Measurements from ENCODE around the gene ISG15.
A peak's percentile ranks its signal among the peaks of the same experiment; 100 is the strongest.
"Not testable (repeated sequence)": the region's sequence is repeated elsewhere in the genome, so short reads cannot be mapped to it uniquely, and the experiment has no call there.

ISG15 gene

DNA sequence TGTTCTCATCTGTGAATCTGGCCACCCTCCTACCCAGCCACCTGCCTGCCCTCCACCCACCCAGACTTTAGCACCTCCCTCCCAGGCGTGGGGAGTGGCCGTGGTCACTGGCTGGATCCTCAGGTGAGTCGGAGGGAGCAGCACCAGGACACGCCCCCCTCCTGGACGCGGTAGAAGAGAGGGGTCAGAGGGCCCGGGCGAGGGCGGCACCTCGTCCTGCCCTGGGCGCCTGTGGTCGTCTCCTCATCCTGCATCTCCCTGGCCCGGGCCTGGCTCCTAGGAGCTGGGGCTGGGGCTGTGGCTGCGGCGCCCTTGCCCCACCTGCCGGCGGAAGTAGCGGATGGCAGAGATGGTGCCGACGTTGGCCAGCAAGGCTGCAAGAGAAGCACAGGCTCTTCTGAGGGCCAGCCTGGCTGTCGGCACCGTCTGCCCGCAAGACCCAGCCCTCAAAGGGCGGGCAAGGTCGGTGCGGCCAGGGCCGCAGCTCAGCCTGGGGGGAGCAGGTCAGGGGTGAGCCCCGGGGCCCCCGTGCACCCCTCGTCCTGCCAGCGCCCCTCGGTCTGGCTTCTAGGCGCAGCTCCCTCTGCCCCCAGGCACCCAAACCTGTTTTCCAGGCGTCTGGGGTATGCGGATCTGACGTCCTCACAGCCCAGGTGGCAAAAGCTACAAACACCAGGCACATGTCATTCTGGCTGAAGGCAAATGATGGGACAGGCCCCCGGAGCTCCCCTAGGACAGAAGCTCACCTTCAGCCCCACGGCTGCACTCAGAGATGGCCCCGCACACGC lies 37.2 kb upstream of the ISG15 start:
- peak; percentile 70 to 78 for DNase-seq

DNA sequence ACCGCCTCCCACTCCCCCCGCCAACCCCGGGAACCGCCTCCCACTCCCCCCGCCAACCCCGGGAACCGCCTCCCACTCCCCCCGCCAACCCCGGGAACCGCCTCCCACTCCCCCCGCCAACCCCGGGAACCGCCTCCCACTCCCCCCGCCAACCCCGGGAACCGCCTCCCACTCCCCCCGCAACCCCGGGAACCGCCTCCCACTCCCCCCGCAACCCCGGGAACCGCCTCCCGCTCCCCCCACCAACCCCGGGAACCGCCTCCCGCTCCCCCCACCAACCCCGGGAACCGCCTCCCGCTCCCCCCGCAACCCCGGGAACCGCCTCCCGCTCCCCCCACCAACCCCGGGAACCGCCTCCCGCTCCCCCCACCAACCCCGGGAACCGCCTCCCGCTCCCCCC lies 36.5 kb upstream of the ISG15 start:
- DNase-seq, result not testable (repeated sequence)

DNA sequence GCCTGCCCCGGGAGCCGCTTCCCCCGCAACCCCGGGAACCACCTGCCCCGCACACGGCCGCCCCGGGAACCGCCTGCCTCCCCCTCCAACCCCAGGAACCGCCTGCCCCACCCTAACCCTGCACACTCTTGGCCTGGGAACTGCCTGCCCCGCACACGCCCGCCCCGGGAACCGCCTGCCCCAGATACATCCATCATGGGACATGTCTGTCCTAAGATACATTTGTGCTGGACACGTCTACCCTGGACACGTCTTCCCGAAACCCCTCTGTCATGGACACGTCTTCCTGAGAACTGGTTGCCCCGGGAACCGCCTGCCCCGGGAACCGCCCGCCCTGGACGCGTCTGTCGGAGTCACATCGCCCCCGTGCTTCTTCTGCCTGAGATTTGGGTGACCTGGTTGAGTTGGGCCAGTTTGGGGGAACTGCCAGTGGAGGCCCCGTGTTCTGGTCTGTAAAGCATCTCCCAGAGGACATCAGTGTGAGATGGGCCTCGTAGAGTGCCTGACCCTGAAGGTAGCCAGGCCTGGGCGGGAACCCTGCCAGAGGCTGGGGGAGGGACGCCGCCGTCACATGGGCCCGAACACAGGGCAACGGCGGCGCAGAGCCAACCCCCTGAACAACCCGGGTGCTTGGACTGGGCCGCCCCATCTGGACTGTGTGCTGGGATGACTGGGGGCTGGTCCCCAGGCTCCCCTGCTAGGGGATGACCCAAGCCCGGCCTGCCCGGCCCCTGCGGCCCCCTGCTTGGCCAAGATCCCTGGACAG lies 35.0 kb upstream of the ISG15 start:
- DNase-seq, result no peak

DNA sequence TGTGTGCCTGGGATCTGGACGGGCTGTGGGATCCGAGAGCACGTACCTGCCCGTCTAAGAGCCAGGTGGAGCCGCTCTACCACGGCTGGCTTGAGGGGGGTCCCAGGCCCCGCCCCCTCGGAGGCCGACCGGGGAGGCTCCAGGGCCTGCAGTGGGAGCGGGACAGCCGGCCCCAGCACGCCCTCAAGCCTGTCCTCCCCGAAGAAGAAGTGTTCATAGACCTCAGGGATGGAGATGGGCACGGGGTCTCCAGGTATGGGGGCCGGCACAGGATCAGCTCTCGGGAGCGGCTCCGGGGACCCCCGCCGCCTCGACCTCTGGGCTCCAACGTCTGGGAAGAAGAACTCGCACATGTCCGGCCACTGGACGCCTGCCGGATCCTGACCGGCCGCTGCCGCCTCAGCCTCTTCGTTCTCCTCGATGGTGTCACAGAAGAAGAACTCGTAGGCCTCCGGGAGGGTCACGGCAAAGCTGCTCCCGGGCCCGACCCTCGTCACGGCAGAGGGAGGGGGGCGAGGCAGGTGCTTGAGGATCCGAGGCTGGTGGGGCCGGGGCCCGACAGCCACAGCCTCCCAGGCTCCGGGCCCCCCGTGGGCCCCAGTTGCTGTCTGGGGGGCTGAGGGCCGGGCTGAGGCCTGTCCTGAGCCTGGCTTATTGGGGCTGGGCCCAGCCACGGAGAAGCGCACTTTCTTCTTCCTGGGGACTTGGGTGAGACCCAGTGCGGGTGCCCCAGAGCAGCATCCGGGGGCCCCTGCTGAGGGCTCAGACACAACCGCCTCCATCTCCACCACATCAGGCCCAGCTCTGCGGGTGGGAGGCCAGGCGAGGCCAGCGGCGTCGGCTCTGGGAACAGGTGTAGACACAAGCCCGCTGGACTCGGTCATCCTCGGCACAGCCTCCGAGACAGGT lies 34.2 kb upstream of the ISG15 start:
- DNase-seq, result no peak

DNA sequence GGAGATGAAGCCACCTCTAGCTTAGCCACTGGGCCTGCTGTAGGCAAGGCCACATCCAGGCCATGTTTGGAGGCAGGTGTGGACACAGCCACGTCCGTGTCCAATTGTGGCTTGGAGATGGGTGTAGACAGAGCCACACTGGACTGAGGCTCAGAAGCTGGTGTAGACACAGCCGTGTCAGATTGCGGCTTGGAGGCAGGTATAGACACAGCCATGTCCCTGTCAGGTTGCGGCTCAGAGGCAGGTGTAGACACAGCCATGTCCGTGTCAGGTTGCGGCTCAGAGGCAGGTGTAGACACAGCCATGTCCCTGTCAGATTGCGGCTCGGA lies 33.6 kb upstream of the ISG15 start:
- DNase-seq, result no peak

DNA sequence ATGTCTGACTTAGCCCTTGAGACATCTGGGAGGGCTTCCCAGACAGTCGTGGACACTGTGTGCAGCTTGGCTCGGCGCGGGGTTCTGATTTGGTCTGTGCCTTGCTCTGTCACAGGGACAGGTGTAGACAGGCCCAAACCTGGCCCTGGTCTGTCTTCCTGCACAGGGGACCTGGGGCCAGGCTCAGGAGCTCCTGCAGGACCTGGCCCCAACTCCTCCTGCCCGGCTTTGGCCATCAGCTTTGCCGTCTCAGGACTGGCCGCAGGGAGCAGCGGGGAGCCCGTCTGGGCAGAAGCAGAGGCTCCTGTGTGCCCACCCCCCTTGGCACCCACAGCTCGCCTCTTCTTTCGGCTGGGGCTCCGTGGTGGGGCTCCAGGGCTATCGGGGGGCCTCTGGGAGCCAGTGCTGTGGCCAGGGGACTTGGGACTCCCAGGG lies 33.1 kb upstream of the ISG15 start:
- no peak for DNase-seq

DNA sequence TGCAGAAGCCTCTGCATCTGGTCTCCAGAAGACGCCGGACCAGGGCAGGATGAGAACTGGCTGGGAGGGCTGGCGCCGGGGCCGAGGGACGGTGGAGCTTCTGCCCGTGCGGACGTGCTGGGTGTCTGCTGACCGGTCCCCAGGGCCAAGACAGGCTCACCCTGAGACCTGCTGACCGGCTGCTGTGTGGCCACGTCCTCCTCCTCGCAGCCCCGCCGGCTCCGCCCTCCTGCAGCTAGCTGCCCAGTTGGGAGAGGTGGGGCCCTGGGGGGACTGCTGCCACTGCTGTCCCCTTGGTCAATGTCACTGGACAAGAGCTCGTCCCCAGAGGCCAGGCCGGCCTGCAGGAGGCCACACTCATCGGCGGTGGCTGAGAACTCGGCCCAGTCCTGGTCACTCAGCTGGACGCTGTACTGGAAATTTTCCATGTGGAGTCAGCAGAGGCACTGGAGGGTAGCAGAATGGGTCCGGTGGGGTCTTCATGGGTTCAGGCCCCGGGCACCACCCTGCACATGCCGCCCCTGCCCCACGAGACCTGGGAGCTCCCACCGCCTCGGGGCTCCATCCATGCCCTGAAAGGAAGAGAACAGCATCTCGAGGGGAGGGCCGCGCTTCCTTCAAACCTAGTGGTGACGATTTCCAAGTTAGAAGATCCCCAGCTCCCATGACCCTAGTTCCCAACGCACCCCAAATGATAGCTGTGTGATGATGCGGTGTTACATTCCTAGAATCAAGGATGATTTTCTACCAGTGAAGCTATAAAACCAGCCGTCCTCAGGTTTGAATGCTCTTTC lies 32.5 kb upstream of the ISG15 start:
- no peak for DNase-seq

DNA sequence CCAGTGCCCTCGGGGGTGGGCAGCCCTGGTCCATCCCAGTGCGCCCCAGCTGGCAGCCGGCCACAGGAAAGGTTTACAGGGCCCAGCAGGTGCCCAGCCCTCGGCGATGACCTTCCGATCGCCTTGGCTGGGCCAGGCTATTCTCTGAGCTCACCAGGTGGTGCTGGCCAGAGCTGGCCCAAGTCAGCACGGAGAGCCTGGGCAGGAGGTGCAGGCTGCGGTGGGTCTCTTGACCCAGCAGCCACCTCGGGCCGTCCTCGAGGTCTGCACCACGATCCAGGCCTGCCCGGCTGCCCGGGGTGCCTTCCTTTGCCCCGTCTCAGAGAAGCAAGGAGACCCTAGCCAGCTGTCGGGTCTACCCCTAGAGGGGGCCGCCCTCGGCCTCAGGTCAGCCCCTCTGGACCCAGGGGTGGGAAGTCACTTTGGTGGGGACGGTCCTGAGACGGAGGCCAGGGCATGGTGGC lies 31.8 kb upstream of the ISG15 start:
- DNase-seq, result no peak

DNA sequence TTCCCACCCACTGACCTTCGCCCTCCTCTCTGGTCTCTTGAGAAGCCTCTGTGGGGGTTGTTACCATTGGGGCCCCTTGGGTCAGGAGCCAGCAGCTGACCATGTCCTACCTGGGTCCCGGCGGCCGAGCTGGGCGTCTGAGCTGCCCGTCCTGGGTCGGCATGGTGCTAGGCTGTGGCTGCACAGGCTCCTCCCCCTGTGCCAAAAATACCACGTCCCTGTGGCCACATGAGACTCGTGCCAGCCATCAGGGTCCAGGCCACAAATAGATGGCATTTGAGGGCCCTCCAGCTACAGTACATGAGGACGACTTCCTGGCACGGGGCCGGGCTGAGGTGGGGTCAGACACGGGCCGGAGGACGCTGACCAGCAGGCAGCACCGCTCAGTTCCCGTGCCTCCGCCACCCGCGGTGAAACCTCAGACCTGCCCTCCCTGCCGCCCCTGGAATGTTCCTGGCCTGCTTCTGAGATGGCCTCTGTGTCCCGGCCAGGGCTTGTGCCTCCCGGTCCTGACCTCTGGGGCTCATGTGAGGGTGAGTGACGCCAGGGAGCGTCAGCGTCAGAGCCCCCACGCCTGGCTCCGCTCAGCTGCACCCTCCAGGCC lies 31.2 kb upstream of the ISG15 start, which contains the start of gene PERM1:
PERM1 (minus strand) TSS at position 139 of the 604 bp plus-strand sequence. CDS start 1,064 bp downstream, outside the sequence.
- no peak for DNase-seq

DNA sequence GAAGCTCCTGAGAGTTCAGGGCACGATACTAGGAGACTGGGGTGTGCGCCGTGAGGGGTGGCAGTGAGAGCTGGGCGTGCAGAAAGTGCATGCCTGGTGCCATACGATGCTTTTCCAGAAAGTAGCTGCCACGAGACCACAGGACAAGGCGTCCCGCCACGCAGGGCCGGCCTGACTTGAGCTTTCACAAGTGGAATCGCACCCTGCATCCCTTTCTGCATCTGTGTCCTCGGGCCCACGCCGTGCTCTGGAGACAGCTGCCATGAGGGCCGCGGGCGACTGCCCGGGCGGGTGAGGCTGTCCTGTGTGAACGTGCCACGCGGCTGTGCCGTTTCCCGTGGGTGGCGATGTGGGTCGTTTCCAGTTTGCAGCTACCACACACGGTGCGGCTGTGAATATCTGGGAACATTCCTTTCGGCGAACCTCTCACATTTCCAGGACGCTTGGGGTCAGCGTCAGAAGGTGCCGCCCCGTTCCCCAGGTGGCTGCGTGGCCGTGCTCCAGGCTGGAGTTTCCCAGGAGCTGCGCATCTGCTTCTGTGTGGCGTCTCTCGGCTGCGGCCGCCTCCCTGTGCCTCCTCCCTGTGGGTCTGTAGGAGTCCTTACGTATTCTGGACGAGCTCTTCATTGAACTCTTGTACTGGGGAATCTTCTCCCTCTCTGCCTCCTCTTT lies 30.4 kb upstream of the ISG15 start:
- DNase-seq, result no peak

DNA sequence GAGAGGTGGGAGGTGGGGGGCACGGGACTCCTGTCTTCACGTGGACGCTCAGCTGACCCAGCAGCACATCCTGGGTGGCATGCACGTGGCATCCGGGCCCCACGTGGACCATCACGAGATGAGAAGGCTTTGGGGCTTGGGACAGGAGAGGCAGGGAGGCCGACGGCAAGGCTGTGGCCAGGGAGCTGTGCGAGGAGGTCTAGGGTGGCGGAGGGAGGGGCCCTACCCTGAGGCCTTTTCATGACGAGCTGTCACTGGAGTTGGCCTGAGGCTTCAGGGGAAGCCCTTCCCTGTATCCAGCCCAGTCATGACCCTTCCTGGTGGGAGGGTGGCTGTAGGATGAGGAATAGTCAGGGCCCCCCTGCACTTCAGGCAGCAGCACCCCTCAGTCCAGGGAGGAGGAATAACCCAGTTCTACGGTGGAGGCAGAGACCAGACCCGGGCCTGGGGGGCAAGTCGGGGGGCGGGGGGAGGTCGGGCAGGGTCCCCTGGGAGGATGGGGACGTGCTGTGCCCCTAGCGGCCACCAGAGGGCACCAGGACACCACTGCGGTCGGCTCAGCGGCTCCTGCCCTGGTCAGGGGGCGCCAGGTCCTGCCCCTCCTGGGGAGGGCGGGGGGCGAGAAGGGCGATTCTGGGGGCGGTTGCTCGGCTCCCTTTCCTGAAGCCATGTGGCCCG lies 29.4 kb upstream of the ISG15 start:
- DNase-seq, result peak; percentile 48 to 64

DNA sequence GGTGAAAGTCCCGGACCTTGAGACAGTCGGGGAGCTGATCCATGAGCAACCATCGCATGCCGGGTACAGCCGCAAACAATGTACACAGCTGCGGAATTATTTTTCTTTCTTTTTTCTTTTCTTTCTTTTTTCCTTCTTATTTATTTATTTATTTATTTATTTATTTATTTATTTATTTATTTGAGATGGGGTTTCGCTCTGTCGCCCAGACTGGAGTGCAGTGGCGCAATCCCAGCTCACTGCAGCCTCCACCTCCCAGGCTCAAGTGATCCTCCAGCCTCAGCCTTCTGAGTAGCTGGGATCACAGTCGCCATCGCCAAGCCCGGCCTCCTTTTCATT lies 28.9 kb upstream of the ISG15 start:
- DNase-seq, result no peak

DNA sequence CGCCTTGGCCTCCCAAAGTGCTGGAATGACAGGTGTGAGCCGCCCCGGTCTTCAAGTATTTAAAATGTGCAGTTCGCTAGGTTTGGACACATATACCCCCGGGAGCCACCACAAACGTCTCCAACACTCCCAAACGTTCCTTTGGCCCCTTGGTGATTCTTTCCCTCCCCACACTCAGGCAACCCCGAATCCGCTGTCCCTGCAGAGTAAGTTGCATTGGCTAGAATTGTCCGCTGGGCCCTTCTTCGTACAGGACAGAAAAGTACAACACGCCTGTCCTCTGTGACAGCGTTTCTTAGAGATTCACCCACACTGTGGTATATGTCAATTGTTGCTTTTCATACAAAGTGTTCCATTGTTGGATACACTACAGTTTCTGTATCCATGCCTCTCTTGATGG lies 28.2 kb upstream of the ISG15 start:
- DNase-seq, result no peak

DNA sequence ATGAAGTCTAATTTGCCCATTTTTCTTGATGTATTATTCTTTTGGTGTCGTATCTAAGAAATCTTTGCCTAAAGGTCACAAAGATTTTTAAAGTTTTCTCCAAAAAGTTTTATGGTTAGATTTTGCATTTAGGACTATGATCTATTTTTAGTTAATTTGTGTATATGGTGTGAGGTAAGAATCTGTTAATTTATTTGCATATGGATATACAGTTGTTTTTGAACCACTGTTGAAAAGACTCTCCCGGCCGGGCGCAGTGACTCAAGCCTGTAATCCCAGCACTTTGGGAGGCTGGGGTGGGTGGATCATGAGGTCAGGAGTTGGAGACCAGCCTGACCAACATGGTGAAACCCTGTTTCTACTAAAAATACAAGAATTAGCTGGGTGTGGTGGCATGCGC lies 25.2 kb upstream of the ISG15 start:
- DNase-seq, result not testable (repeated sequence)

DNA sequence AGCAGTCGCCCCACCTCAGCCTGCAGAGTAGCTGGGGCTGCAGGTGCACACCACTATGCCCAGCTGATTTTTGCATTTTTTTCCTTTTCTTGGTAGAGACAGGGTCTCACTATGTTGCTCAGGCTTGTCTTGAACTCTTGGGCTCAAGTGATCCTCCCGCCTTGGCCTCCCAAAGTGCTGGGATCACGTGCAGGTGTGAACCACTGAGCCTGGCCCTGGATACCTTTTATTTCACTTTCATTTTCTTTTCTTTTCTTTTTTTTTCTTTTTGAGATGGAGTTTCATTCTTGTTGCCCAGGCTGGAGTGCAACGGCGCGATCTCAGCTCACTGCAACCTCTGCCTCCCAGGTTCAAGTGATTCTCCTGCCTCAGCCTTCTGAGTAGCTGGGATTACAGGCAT lies 22.0 kb upstream of the ISG15 start:
- DNase-seq, result not testable (repeated sequence)

DNA sequence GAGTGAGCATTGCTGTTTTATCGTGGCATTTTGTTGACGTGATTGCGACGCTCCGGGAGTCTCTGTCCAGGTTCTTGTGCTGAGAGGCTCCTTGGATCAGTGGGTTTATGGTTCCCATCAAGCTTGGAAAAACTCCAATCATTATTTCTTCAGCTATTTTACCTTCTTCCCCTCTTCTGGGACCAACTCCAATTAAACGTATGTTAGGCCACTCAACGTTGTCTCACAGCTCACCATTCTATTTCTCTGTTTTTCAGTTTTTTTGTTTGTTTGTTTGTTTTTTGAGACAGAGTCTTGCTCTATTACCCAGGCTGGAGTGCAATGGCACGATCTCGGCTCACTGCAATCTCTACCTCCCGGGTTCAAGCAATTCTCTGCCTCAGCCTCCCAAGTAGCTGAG lies 21.4 kb upstream of the ISG15 start:
- no peak for DNase-seq

DNA sequence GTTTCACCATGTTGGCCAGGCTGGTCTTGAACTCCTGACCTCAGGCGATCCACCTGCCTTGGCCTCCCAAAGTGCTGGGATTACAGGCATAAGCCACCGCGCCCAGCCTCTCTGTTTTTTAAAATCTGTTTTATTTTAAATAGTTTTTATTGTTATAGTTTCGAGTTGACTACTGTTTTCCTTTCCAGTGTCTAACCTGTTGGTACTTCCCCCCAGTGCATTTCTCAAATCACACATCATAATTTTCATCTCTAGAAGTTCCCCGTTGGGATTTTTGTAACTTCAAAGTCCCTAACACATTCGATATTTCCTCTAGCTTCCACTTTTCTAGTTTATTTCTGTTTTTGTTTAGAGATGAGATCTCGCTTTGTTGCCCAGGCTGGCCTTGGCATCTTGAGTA lies 20.9 kb upstream of the ISG15 start:
- no peak for DNase-seq

DNA sequence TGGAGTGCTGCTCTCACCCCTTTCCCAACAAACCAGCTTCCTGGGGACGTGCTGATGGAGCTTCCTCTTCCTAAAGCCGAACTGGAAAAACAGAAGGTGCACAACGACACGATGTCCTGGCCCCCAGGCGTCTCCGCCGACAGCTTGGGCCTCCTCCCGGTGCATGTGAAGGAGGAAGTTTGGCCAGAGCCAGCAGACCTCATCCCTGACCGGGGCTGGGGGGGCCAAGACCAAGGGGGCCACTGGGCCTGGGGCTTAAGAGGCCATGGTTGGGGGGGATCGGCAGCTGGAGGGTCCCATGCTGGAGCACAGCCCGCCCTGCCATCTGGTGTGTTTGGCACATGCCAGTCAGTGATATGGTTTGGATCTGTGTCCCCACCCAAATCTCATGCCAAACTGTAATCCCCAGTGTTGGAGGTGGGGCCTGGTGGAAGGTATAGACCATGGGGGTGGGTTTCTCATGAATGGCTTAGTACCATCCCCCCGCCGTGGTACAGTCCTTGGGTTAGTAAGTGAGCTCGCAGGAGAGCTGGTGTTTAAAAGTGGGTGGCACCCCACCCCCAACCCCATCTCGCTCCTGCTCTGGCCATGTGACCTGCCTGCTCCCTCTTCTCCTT lies 19.8 kb upstream of the ISG15 start:
- no peak for DNase-seq

DNA sequence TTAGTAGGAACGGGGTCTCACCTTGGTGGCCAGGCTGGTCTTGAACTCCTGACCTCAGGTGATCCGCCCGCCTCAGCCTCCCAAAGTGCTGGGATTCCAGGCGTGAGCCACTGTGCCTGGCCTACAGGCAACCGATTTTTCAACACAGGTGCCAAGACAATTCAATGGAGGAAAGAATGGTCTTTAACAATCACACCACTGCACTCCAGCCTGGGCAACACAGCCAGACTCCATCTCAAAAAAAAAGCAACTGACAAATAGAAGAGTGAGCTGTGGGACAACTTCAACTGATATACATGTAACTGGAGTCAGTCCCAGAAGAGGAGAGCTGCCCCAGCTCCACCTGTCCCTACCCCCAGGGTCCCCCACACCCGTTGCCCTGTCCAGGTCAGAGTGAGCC lies 18.8 kb upstream of the ISG15 start:
- DNase-seq, result not testable (repeated sequence)

All from CD4-positive, alpha-beta T cell treated with Interferon alpha-2 for 1 hour (primary cell).